Activated CD8-positive, alpha-beta memory T cell treated with anti-CD3 and anti-CD28 coated beads, Interleukin-2, amount 50 U/mL, for 24 hours (primary cell): ENCODE results near the gene PPM1B.
"Not testable (repeated sequence)": the region's sequence is repeated elsewhere in the genome, so short reads cannot be mapped to it uniquely, and the experiment has no call there.

Experiments used
- DNase-seq: peaks from one replicate; pipeline ENCODE4 v3.0.0-alpha.2; 2020; ENCODE audit errors: extremely low read depth

PPM1B gene

DNA sequence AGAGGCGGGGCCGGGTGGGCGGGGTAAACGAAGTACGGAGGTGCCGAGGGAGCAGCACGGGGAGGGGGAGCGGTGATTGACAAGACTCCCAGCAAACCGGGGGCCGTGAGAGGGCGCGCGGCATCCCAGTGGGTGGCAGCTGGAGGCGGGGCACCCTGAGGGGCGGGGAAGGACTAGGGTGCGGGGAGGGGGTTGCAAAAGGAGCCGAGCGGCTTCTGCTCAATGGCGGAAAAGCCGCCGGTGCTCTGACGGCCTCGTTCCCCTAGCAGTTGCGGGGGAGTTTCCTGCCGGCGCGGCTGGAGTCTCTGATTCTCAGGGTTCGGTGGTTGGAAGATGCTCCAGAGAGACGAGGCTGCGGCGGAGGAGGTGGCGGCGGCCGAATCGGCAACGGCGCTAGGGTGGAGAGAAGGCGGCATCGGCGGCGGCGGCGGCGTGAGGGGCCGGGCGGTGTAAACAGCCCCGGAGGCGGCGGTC, at the start of gene PPM1B:
TSS of gene PPM1B (plus strand) at position 195 of the 474 bp plus-strand sequence. CDS start 32,325 bp downstream, outside the sequence.
- DNase-seq = no peak

DNA sequence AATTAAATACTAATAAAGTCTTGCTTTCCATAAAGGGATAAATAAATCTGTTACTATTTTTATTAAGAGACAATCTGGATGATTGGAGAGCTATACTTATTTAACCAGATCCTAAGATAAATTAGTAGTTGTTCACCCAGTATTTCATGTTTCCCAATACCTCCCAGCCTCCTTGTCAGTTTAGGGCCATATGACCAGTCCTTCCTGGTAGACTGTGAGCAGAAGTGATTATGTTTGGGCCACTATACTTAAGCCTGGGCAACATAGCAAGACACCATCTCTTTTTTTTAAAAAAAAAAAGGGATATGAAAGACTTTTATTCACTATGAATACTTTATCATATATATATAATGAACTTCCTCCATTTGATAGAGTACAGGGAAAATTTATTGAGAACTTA, 48.8 kb upstream of the PPM1B start:
- DNase-seq = no peak

DNA sequence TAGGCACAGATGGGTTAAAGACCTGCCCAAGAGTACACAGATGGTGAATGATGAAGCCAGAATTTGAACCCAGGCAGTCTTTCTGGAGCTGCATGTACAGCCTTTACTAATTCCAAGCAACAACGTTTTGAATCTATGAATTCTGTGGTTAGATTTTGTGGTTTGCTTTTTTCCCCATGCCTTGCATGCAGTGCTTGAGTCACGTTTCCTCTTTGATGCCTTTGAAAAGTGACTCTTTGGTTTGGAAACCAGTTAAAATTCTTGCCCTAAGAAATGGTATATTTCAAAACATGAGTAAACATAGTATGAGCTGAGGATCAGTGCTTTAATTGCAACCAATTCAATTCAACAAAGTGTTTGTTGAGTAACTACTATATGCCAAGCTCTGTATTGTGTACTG, 48.2 kb upstream of the PPM1B start:
- no peak for DNase-seq

DNA sequence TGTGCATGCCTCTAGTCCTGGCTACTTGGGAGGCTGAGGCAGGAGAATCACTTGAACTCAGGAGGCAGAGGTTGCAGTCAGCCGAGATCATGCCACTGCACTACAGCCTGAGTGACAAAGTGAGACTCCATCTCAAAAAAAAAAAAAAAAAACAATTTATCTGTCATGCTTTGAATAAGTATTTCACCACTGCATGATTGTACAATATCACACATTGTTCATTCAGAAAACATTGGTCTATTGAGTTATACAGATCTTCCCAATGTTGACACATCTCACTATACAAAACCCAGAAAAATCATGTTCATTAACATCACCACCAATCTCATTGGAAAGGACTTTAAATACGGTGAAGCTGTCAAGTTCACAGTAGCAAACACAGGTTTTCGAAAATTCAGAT, 46.8 kb upstream of the PPM1B start:
- DNase-seq = no peak

DNA sequence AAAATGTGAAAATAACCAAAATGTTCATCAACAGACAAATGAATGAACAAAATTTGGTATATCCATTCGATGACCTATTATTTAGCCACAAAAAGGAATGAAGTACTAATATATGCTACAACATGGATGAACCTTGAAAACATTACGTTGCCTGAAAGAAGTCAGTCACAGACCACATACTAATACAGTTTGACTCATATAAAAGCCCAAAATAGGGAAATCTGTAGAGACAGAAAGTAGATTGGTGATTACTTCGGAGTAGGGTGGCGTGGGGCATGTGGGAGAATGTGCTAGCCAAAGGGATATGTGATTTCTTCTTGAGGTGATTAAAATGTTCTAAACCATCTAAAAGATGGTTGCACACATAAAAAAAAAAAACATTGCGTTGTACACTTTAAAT, 44.2 kb upstream of the PPM1B start:
- no peak for DNase-seq

DNA sequence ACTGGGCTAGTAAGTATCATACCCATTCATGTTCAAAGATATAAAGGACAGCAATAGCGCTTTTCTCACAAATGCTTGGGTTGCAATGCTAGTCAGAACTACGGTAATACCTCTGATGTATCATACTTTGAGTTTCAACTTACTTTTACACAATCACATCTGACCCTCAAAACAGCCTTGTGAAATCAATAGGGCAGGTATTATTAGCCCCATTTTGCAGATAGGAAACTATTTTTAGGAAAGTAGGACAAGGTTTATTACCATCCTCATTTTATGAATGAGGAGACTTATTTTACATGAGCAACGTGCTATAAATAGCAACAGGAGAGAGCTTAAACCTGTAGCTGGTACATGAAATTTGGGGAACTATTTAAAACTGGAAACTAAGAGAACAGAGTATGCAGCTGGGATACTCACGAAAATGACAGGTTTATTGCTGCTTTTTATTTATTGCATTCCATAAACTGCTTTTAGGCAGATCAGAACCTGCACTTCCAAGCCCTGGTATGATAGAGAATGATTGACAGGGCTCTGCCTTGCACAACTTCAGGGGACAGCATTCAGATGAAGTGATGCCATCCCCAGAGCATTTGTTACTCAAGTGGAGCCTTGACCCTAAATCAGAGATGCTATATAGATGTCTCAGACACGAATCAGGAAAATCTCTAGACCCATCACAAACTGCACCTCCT, 42.4 kb upstream of the PPM1B start:
- DNase-seq = no peak

DNA sequence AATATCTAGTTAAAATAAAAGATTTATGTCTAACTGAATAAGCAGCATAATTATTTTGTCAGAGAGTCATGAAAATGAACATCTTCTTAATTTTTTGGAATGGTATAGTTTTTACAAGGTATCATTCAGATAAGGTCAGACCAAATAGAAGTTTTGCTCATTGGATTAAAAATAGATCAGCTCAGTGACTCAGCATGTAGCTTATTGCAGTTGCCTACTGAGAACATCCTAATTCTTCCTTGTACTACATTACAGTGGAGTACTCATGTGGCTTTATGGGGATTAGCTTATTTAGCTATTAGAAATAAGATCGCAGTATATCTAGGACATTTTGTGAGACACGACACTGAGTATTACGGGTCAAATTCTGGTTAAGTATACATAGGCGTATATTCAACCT, 38.2 kb upstream of the PPM1B start:
- DNase-seq = no peak

DNA sequence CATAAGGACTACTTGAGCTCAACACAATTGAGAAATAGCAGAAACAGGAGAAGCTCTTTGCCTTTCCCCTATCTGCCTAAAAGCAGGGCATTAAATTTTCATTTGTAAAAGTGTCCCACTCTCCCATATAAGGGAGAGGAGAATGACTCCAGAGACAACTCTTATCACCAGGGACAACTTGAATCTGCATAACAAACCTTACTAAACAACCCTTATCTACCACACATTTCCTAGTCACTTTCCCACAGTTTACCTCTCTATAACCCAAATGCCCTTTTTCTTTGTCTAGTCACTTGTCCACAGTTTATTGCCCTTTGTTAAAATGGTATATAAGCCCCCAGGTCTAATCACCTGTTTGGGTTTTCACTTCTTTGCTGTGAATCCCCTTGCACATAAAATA, 37.5 kb upstream of the PPM1B start:
- DNase-seq = no peak

DNA sequence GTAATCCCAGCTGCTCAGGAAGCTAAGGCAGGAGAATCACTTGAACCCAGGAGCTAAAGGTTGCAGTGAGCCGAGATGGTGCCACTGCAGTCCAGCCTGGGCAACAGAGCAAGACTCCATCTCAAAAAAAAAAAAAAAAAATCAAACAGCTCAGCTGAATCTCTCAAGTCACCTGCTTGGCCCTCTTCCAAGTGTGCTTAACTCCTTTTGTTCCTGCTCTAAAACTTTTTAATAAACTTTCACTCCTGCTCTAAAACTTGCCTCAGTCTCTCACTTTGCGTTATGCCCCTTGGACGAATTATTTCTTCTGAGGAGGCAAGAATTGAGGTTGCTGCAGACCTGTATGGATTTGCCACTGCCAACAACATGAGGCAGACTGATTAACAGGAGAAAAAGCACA, 35.1 kb upstream of the PPM1B start:
- not testable (repeated sequence) for DNase-seq

DNA sequence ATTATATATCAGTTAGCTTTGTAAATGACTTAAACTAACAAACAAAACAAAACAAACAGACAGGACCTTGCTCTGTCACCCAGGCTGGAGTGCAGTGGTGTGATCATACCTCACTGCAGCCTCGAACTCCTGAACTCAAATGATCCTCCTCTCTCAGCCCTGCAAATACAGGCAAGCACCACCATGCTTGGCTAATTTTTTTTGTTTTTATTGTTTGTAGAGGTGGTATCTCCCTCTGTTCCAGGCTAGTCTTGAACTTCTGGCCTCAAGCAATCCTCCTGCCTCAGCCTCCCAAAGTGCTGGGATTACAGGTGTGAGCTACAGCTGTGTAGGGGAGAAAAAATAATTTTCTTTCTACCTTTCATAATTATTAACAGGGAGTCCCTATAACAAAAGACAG, 33.8 kb upstream of the PPM1B start:
- no peak for DNase-seq

DNA sequence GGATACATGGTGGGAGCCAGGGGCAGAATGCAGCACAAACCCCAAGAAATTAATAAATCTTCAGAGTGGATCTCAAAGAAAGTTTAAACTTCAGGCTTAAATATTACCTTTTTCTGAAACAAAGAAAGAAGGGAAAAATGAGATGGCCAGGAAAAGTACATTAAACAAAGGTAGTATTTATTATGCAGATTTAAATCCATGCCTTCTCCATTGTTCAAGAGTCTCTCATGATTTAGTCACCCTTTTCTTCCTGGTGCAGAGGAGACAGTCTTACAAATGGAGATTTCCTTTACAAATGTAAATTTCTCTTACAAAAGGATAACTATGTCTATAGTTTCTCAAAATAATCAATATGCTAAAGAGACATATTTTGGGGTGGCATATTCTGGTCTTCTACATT, 33.4 kb upstream of the PPM1B start:
- DNase-seq = no peak

DNA sequence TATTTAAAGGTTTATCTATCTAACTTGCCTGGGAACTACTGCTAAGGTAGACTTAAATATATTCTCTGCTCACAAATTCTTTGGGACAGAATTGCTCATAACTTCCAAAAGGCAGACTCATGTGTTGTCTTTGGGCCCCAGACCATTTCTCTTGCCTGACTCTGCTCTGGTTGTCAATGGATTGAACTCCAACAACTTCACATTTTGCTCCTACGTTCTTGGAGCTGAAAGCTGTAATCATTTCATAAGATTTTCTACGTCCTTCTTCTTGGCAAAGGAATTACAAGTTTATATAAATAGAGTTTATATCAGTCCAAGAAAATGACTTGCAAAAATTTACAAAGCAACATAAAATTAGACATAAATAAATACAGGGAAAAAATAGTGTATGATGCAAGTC, 32.9 kb upstream of the PPM1B start:
- DNase-seq = no peak

DNA sequence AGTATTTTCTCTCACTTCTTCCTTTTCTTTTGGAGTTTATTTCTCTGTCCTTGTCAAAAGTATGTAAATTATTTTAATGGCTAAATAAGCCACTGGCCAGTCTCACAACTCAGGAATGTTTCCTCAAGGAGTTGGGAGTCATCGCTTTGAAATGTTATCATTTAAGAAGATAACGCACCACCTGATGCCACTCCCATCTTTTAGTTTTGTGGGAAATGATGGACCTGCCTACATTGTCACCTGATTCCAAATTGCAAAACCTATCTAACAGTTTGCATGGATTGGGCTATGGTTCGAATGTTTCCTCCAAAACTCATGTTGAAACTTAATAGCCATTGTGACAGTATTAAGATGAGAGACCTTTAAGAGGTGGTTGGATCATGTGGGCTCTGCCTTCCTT, 32.4 kb upstream of the PPM1B start:
- no peak for DNase-seq

DNA sequence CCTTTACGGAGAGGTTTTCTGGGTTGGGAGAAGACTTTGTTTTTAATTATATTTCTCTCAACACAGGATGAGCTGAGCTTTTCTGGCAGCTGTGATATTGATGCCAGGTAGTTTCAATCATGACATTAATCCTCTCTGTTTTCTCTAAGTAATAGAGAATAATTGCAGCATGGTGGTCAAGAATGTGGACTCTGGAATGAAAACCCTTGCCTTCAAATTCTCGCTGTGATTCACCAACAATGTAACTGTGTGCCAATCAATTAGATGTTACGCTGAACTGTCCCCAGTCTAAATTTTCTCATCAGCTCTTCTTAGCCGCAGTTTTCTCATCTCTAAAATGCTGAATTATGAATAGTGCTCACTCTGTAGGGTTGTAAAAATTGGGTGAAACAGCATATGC, 31.6 kb upstream of the PPM1B start:
- DNase-seq = no peak

DNA sequence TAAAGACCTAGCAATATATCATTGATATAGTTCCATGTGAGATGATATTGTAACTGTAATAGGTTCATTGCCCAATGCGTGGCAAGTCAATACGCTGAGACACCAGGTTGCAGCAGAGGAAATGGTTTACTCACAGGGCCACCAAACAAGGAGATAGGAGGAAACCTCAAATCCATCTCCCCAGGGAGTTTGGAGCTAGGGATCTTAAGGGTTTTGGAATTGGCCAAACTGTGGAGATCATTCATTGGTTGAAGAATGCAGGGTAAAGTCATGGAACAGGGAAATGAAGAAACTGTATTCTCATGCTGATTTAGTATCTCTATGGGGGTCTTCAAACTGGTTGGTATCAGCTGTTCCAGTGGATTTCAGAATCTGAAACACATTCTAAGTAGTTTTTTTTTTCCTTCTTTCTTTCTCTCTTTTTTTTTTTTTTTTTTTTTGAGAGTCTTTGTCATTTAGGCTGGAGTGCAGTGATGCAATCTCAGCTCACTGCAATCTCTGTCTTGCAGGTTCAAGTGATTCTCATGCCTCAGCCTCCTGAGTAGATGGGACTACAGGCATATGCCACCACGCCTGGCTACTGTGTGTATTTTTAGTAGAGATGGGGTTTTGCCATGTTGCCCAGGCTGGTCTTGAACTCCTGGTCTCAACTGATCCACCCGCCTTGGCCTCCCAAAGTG, 30.7 kb upstream of the PPM1B start:
- DNase-seq = no peak

DNA sequence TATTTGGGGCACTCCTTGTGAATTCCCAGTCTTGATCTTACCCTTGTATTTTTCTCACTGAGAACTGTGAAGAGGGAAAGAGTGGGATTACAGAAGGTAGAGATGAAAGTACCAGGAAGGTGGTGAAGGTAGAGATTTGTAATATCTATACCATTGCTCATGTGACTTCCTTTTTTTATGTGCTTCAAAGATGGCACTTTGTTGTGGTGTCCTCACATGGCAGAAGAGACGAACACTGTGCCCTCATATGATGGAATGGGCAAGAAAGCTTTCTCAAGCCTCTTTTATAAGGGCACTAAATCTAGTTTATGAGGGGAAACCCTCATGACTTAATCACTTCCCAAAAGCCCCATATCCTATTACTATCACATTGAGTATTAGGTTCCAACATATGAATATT, 28.9 kb upstream of the PPM1B start:
- no peak for DNase-seq

DNA sequence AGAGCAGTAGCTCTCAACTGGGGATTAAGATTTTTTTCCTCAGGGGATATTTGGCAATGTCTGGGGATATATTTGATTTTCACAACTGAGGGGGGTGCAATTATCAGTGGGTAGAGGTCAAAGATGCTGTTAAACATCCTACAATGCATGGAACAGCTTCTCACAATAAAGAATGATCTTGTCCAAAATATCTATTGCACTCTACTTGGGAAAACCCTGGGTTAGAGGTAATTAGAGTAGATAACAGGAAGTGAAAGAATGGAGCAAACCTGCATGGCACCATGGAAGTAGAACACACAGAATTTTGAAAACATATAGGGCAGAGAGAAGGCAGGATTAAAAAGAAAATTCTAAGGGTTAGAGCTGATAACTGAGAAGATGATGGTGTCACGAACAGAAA, 26.4 kb upstream of the PPM1B start:
- no peak for DNase-seq

DNA sequence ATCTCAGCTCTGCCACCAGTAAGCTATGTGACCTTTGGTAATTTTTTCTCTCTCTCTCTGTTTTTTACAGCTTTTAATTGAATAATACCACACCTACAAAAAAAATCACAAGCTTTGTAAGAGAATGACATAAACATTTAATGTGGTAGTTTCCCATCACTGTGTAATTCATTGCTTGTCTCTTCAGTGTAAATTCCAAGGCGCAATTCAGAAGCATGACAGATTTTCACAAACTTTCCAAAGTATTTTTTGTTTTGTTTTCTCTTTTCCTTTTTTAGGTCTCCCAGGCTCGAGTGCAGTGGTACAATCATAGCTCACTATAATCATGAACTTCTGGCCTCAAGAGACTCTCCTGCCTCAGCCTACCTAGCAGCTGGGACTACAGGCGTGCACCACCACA, 25.0 kb upstream of the PPM1B start:
- DNase-seq = no peak

DNA sequence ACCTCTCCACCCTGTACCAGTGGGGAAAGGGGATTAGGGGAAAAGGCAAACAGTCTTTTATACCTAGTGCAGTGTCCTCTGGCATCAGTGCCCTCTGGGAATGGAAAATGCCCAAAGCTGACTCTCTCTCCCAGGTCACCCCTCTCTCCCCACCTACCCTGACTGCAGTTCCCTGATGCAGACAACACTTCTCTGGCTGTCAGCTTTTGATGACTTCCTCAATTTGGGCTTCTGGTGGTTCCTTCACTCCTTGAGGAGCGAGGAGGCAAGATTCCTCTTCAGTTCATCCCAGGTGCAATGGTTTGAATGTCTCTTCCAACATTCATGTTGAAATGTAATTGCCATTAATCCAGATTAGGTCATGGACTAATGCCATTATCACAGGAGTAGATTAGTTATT, 19.7 kb upstream of the PPM1B start:
- DNase-seq = no peak

DNA sequence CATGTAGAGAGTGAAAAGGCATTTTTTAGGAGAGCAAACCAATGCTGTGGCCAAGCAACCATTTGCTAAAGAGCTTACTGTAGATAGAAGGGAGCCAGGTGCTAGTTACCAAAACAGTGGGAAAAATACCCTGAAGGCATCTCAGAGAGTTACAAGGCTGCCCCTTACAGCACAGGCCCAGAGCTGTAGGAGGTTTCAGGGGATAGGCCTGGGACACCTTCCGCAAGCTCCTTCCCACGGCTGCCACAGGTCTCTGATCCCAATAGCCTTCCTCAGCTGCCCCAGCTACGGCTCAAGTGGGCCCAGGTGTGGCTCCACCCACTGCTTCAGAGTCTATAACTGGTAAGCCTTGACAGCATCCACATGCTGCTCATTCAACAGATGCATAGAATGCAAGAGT, 18.2 kb upstream of the PPM1B start:
- no peak for DNase-seq

DNA sequence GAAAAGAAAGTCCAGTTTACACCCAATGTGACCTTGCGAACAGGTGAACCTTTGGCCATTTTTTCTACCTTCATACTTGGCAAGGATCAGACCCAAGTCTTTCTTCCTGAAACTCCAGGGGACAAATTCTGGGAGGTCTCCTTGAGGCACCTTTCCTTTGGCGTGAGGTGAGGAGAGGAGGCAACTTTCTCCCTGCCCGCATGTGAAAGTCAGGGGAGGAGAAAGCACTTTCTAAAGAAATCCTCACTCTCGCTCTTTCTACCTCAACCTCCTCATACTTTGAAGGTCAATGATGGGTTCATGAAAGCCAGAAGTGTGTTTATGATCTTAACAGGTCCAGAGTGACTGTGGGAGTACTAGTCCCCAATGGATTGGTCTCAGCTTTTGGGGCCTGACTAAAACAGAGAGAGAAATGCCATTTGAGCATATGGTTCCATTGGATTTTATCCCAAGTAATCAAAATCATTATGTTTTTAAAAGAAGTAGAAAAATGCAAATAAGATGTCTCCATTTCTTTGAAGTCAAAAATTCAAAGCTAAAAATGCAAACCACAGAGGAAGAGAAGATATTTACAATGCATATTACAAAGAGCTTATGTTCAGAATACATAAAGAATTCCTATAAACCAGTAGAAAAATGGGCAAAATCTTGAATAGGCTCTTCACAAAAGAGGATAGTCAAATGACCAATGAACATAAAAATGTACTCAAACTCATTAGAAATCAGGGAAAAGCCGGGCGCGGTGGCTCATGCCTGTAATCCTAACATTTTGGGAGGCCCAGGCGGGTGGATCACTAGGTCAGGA, 15.6 kb upstream of the PPM1B start:
- no peak for DNase-seq

DNA sequence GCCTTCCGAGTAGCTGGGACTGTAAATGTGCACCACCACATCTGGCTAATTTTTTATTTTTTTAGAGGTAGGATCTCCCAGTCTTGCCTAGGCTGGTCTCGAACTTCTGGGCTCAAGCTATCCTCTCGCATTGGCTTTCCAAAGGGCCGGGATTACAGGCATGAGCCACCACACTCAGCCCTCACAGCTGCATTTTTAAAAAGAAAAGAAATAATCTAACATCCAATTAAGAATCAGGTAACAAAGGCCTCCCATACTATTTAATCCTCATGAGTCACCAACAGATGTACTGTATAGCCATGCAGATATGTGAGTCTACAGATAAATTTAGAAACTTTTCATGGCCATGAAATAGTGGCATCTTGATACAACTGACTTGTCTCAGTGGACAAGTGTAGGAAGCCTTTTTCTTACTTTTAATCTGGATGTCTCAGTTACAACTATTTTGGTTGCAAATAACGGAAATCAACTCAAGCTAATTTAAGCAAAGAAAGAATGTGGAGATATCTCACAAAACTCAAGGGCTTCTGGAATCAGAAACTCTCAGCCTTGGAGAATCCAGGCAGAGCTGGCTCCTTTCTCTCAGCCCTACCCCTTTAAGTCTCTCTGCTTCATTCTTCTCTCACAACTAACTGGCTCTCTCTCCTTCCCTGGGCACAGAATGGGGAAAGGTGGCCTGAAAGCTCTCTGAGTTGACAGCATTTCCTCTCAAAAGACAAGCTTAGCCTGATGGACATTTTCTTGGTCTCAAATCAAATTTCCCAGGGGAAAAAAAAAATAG, 12.8 kb upstream of the PPM1B start:
- no peak for DNase-seq
